Measurements from ENCODE around the gene ALAS1. TPM values are rescaled to one million over a fixed set of nuclear protein-coding genes. Genes with fewer than 3 reads are reported as not detected.
A peak's percentile ranks its signal among the peaks of the same experiment; 100 is the strongest.

The ALAS1 gene
- total RNA-seq, 2 donors from 2014 or later: 66.1 to 72.7 TPM

DNA sequence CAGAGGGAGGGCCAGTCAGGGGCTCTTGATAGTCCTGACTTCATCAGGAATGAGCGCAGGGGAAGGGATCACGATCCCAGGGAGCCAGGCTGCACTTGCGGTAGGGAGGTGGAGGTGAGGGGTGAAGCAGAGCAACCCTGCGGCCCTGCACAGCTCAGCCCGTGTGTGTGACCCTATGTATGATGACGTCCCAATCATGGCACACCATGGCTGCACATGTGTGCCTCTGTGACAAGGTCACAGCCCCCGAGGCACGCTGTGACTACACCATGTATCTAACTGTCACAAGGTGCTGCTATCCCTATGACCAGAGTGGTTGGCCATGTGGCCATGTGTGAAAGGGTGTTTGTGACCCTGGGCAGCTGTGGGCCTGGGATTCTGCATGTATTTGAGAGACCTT is 13.3 kb upstream of the ALAS1 start:
- no peak for ATAC-seq (replicated peaks)
- no peak overlapping the region for H3K27ac Mint-ChIP-seq
- no peak overlapping the region for H3K4me3 Mint-ChIP-seq
- no peaks in the 10 kb centered on the region for H3K27me3 Mint-ChIP-seq
- no peaks in the 10 kb centered on the region for H3K9me3 Mint-ChIP-seq
- H3K4me1 Mint-ChIP-seq: peaks cover 8% of the 10 kb centered on the region
- H3K36me3 Mint-ChIP-seq (ENCODE audit: low read depth): no peaks in the 10 kb centered on the region

DNA sequence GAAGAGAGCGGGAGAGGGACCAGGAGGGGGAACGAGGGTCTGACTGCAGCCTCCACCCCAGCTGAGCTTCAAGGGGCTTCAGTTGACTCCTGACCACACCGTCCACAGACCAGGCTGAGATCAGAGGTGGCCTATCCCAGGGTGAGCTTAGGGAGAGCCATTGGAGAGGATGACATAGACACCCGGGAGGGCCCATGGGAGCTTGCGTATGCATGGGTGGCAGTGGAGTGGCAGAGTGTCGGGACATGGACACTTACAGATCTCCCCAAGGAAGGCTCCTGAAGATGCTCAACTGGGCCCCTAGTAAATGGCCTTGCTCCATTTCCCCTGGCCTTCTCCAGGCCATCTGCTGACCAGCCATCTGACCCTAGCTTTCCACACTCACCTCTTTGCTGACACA is 12.6 kb upstream of the ALAS1 start:
- H3K9me3 Mint-ChIP-seq: no peaks in the 10 kb centered on the region
- H3K36me3 Mint-ChIP-seq (ENCODE audit: low read depth): no peaks in the 10 kb centered on the region
- H3K4me3 Mint-ChIP-seq: no peak overlapping the region
- ATAC-seq (replicated peaks): no peak
- H3K4me1 Mint-ChIP-seq: peaks cover 10% of the 10 kb centered on the region
- no peak overlapping the region for H3K27ac Mint-ChIP-seq
- no peaks in the 10 kb centered on the region for H3K27me3 Mint-ChIP-seq

DNA sequence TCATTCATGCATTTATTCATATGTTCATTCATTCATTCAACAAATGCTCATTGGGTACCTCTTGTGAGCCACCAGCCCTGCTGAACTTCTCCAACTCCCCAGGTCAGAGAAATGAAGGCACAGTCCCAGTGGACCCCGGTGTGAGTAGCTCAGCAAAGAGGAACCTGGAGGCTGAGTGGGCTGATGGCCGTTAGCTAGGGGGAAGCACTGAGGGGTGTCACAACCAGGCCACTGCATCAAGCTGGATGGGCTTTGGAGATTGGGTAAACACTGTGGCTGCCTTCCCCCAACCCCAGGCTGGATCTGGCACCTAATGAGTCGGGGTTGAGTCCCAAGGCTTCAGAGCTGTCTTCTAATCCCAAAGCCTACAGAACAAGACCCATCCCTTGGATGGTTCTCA is 12.1 kb upstream of the ALAS1 start:
- H3K4me3 Mint-ChIP-seq: no peak overlapping the region
- H3K4me1 Mint-ChIP-seq: peaks cover 10% of the 10 kb centered on the region
- H3K9me3 Mint-ChIP-seq: no peaks in the 10 kb centered on the region
- ATAC-seq (replicated peaks): no peak
- H3K27me3 Mint-ChIP-seq: no peaks in the 10 kb centered on the region
- H3K27ac Mint-ChIP-seq: no peak overlapping the region
- H3K36me3 Mint-ChIP-seq (ENCODE audit: low read depth): no peaks in the 10 kb centered on the region

DNA sequence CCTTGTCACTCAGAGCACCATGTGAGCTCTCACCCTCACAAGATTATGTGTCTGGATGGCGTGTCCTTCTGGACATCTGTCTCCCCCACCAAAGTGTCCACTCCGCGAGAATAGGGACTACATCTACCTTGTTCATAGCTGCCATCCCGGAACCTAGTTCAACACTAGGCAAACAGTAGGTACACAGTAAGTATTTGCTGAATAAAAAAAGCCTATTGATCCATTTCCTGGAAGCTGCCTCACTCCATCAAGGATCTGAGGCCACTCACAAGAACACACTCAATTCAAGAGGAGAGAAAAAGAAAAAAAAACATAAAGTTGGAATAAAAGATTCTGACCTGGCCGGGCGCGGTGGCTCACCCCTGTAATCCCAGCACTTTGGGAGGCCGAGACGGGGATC is 11.2 kb upstream of the ALAS1 start:
- Mint-ChIP-seq H3K9me3 (no peaks in the 10 kb centered on the region), H3K4me1 (peaks cover 10% of the 10 kb centered on the region), H3K4me3 (no peak overlapping the region), H3K36me3 (ENCODE audit: low read depth) (no peaks in the 10 kb centered on the region), H3K27me3 (no peaks in the 10 kb centered on the region), H3K27ac (no peak overlapping the region)
- ATAC-seq (replicated peaks): no peak

DNA sequence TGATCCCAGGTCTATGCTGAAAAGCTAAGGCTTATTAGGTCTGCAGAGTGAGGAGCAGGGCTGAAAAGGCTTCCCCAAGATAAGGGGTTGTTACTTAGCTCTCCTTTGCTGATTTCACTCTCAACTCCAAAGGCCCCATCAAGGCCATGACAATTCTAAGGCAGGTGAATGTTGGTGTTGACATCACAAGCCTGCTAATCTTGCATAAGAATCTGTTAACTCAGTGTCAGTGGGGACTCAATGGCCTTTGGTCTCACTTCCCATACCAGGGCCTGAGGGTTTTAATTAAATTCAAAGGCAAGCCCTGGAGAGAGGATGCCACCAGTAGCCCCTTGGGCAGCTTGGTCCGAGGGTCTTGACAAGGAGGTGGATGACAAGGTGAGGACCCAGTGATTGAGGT is 9.4 kb upstream of the ALAS1 start:
- Mint-ChIP-seq H3K36me3 (ENCODE audit: low read depth) (no peaks in the 10 kb centered on the region), H3K4me3 (no peak overlapping the region), H3K4me1 (peaks cover 4% of the 10 kb centered on the region), H3K27me3 (no peaks in the 10 kb centered on the region), H3K27ac (peak overlapping the region; percentile 7), H3K9me3 (no peaks in the 10 kb centered on the region)
- ATAC-seq (replicated peaks): no peak

DNA sequence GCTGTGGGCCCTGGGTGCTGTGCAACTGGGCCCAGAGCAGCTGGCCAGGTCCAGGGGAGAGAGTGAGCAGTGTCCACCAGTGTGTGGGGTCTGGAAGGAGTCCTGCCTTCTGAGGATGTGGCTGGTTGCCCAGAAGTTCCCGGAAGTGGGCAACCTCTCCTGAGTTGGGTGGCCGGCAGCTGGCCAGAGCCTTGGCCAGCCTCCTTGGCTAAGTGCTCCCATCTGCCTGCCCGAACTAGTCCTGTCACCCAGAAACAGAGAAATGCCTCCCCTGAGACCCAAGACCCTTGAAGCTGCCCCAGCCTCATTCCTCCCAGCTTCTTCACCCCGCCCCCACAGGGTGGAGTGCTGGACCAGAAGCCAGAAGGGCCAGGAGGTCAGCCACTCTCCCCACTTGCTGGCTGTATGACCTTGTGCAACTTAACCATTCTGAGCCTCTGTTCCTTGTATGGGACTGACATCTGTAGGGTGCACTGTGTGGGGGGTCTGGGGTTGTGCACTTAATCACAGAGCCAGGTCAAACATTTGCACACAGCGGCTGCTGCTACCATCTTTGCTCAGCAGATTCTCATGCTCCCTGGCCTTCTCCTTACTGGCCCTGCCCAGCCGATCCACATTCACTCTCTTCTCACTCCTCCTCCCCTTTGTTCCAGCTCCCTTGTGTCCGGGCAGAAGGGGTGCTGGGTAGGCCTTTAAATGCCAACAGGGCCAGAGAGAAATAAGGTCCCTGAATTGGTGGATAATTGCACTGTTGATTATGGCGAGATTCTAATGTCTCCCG is 7.5 kb upstream of the ALAS1 start:
- Mint-ChIP-seq H3K27ac (no peak overlapping the region), H3K4me1 (peaks cover 4% of the 10 kb centered on the region), H3K4me3 (no peak overlapping the region), H3K36me3 (ENCODE audit: low read depth) (no peaks in the 10 kb centered on the region), H3K9me3 (no peaks in the 10 kb centered on the region), H3K27me3 (no peaks in the 10 kb centered on the region)
- ATAC-seq (replicated peaks): no peak

DNA sequence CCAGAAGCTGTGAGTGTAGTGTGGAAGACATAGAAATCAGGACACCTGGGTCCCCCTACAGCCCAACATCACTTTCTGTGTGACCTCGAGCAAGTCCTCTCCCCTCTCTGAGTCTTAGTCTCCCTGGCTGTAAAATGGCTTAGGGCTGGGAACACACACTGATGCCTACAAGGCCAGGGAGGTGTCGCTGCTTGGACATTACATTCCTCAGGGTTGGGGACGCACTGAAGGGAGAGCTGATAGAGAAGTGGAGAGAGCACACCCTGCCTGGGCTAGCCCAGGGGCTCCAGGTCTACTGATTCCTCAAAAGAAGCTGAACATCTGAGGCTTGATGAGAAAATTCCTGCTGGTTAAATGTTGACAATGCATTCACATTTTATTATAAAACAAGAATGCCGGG is 6.3 kb upstream of the ALAS1 start:
- Mint-ChIP-seq H3K27me3 (no peaks in the 10 kb centered on the region), H3K27ac (no peak overlapping the region), H3K36me3 (ENCODE audit: low read depth) (no peaks in the 10 kb centered on the region), H3K4me3 (no peak overlapping the region), H3K9me3 (no peaks in the 10 kb centered on the region), H3K4me1 (peaks cover 11% of the 10 kb centered on the region)
- ATAC-seq (replicated peaks): no peak

DNA sequence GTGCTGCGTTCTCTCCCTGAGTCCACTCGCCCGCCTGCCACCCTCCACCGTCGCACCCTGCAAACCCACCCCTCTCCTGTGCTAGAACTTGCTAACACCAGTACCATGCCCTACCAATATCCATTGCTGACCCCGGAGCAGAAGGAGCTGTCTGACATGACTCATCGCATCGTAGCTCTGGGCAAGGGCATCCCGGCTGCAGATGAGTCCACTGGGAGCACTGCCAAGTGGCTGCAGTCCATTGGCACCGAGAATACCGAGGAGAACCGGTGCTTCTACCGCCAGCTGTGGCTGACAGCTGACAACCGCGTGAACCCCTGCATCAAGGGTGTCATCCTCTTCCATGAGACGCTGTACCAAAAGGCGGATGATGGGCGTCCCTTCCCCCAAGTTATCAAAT is 4.9 kb upstream of the ALAS1 start:
- H3K9me3 Mint-ChIP-seq: no peaks in the 10 kb centered on the region
- ATAC-seq (replicated peaks): no peak
- no peak overlapping the region for H3K27ac Mint-ChIP-seq

DNA sequence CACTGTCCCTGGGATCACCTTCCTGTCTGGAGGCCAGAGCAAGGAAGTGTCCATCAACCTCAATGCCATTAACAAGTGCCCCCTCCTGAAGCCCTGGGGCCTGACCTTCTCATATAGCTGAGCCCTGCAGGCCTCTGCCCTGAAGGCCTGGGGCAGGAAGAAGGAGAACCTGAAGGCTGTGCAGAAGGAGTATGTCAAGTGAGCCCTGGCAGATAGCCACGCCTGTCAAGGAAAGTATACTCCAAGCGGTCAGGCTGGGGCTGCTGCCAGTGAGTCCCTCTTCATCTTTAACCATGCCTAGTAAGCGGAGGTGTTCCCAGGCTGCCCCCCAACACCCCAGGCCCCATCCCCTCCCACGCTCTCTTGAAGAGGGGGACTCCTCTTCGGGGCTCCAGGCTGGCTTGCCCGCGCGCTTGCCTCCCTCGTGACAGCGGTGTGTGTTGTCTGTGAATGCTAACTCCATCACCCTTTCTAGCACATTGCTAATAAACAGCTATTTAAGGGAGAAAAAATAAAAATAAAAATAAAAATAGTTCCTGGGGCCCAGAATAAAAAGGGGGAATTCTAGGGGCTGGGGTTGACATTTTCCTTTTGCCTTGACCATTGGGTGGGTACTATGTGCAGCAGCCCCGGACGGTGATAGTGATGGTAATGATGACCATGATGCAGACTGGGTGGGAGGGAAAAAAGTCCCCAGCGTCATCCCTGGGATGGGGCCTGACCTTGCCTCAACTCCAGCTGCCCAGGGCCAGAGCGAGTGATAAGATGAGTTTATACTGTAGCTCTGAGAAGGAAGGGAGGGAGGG is 3.3 kb upstream of the ALAS1 start:
- Mint-ChIP-seq H3K4me3 (no peak overlapping the region), H3K27ac (no peak overlapping the region), H3K9me3 (no peaks in the 10 kb centered on the region), H3K27me3 (no peaks in the 10 kb centered on the region), H3K36me3 (ENCODE audit: low read depth) (peaks cover 16% of the 10 kb centered on the region), H3K4me1 (peaks cover 25% of the 10 kb centered on the region)
- ATAC-seq (replicated peaks): no peak

More for the DNA sequence above, 4.9 kb upstream of the ALAS1 start:
- H3K4me3 Mint-ChIP-seq: no peak overlapping the region
- no peaks in the 10 kb centered on the region for H3K27me3 Mint-ChIP-seq
- H3K36me3 Mint-ChIP-seq (ENCODE audit: low read depth): peaks cover under 1% of the 10 kb centered on the region
- peaks cover 17% of the 10 kb centered on the region for H3K4me1 Mint-ChIP-seq

DNA sequence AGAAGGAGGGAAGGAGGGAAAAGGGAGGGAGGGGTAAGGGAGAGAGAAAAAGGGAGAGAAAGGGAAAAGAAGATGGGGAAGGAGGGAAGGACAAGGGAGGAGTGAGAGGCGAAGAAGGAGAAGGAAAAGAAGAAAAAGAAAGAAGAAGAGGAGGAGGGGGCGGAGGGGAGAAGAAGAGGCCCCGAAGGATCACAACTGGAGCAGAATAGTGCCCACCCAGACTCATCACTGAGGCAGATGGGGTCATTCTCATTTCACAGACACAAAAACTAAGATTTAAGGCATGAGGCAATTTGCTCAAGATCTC is 2.7 kb upstream of the ALAS1 start:
- no peaks in the 10 kb centered on the region for H3K9me3 Mint-ChIP-seq
- H3K4me1 Mint-ChIP-seq: peaks cover 27% of the 10 kb centered on the region
- H3K27me3 Mint-ChIP-seq: no peaks in the 10 kb centered on the region
- no peak overlapping the region for H3K27ac Mint-ChIP-seq
- ATAC-seq (replicated peaks): no peak
- H3K36me3 Mint-ChIP-seq (ENCODE audit: low read depth): peaks cover 22% of the 10 kb centered on the region
- no peak overlapping the region for H3K4me3 Mint-ChIP-seq

DNA sequence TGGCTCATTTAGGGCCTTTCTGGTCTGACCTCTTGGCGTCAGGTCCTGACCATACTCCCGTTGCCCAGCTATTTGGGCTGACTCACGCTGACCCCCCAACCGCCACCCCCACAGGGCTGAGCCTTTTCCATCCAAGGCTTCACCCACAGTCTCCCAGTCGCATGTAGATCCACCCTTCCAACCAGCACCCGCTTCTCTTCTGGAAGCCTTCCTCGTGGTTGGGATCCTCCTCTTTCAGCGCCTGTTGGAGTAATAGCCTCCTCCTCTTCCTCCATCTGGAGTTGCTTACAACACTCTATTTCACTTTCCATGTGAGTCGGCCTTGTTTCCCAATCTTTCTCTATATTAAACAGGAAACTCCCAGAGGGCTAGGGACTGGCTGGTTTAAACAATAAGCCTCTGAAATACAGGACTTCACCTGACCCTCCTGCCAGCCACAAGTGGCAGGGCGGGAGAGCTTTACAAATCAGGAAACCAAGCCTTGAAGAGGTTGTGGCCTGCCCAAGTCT is 2.1 kb upstream of the ALAS1 start:
- Mint-ChIP-seq H3K27ac (peak overlapping the region; percentile 98), H3K4me1 (peaks cover 30% of the 10 kb centered on the region), H3K4me3 (no peak overlapping the region), H3K9me3 (no peaks in the 10 kb centered on the region), H3K27me3 (no peaks in the 10 kb centered on the region), H3K36me3 (ENCODE audit: low read depth) (peaks cover 28% of the 10 kb centered on the region)
- ATAC-seq (replicated peaks): peak; percentile 3

DNA sequence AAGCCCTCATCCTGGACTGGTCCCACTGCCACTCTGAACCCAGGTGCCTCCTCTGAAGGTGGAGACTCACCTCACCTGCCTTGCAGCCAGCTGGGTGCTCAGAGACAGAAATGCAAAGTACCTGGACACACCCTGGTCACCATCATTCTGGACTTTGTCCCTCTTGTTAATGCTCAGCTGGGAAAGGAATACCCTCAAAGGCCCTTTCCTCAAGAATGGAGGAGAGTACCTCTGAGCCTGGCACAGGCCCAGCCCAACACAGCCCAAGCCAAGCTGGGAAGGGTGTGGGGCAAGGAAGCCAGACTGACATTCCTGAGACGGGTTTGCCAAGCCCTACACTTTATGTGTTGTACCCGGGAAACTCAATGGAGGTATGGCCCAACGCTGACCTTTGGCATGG is 983 bp upstream of the ALAS1 start:
- Mint-ChIP-seq H3K4me3 (peak overlapping the region; percentile 98), H3K27me3 (no peaks in the 10 kb centered on the region), H3K9me3 (no peaks in the 10 kb centered on the region), H3K4me1 (peaks cover 33% of the 10 kb centered on the region), H3K36me3 (ENCODE audit: low read depth) (peaks cover 39% of the 10 kb centered on the region), H3K27ac (peak overlapping the region; percentile 98)
- no peak for ATAC-seq (replicated peaks)

DNA sequence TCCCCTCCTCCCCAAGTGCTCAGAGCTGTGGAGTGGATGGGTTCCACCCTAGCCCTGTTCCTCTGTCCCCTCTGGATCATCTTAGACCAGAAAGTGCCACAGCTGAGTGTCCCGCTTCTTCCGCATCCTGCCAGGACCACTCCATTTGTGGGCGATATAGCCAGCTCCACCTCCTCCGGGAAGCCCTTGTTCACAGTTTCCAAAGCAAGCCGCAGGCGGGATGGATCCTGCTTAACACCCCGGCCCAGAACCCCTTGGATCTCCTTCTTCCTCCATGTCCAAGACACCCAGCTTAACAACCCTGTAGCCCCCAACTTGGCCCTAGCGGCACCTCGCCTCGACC is 490 bp upstream of the ALAS1 start:
- H3K9me3 Mint-ChIP-seq: no peaks in the 10 kb centered on the region
- H3K4me3 Mint-ChIP-seq: peak overlapping the region; percentile 98
- H3K27ac Mint-ChIP-seq: peak overlapping the region; percentile 98
- peaks cover 33% of the 10 kb centered on the region for H3K4me1 Mint-ChIP-seq
- H3K27me3 Mint-ChIP-seq: no peaks in the 10 kb centered on the region
- peaks cover 44% of the 10 kb centered on the region for H3K36me3 Mint-ChIP-seq (ENCODE audit: low read depth)
- peak; percentile 1 for ATAC-seq (replicated peaks)

DNA sequence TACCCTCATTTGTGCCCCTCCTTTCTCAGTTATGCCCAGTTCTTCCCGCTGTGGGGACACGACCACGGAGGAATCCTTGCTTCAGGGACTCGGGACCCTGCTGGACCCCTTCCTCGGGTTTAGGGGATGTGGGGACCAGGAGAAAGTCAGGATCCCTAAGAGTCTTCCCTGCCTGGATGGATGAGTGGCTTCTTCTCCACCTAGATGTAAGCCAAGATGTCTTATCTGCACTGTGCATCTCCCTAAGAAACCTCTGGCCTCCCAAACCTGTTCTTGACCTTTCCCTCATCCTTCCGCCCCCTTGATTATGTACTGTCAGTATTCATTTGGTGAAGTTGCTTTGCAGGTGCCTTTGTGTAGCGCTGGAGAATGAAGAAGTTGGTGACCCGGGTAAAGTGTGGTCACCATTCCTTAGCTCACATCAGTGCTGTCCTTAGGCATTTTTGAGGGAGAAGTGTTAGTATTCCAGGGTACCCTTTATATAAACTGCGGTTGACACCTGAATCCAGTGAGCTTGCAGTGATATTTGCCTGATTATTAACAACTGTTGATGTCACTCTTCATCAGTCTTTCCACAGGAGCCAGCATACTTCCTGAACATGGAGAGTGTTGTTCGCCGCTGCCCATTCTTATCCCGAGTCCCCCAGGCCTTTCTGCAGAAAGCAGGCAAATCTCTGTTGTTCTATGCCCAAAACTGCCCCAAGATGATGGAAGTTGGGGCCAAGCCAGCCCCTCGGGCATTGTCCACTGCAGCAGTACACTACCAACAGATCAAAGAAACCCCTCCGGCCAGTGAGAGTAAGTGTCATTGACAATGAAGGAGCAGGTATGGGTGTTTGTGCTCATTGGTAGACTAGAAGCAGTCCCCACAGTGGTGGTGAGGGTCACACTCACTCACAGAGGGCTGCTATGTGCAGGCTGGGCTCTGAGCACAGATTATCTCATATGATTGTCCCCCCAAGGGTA is 966 bp downstream of the ALAS1 start:
- peaks cover 59% of the 10 kb centered on the region for H3K36me3 Mint-ChIP-seq (ENCODE audit: low read depth)

More for the DNA sequence above, 966 bp downstream of the ALAS1 start:
- Mint-ChIP-seq H3K4me1 (peaks cover 33% of the 10 kb centered on the region), H3K4me3 (peak overlapping the region; percentile 98), H3K27me3 (no peaks in the 10 kb centered on the region), H3K27ac (peak overlapping the region; percentile 98), H3K9me3 (no peaks in the 10 kb centered on the region)
- ATAC-seq (replicated peaks): no peak
